Mesenchymal stem cell (in vitro differentiated cells and primary cell): Measurements from ENCODE around the gene PFKP.

ENCODE experiments used
- DNase-seq: peaks from one replicate; pipeline ENCODE4 v3.0.0-alpha.2; 2013
- H2AFZ ChIP-seq: one replicate; pipeline ENCODE4 v1.6.1; 2013; ENCODE audit warnings: low read depth, mild to moderate bottlenecking, control low read depth, inconsistent platforms, low read length, moderate library complexity
- H2AK5ac ChIP-seq: 2 replicates; pipeline ENCODE4 v1.6.1; 2013; ENCODE audit warnings: low read length, moderate library complexity, mild to moderate bottlenecking, inconsistent platforms; ENCODE audit not compliant: severe bottlenecking
- H2BK120ac ChIP-seq: one replicate; pipeline ENCODE4 v1.6.1; 2013; ENCODE audit warnings: low read depth, mild to moderate bottlenecking, inconsistent platforms, low read length, moderate library complexity
- H2BK12ac ChIP-seq, 2 experiments: one replicate each; pipeline ENCODE4 v1.6.1; 2013; ENCODE audit warnings: inconsistent platforms in 2 of 2, low read length in 2 of 2, mild to moderate bottlenecking in 2 of 2, moderate library complexity in 2 of 2, control low read depth in 1 of 2
- H2BK15ac ChIP-seq: one replicate; pipeline ENCODE4 v1.6.1; 2013; ENCODE audit warnings: mild to moderate bottlenecking, low read depth, inconsistent platforms; ENCODE audit not compliant: poor library complexity, severe bottlenecking
- H2BK5ac ChIP-seq: 2 replicates; pipeline ENCODE4 v1.6.1; 2013; ENCODE audit warnings: low read depth, mild to moderate bottlenecking, low read length, control low read depth, inconsistent platforms; ENCODE audit not compliant: poor library complexity, severe bottlenecking
- H3K14ac ChIP-seq, 2 experiments: one replicate each; pipeline ENCODE4 v1.6.1; 2013; ENCODE audit warnings: inconsistent platforms in 2 of 2, low read length in 2 of 2, control low read depth in 1 of 2, mild to moderate bottlenecking in 1 of 2, moderate library complexity in 1 of 2
- H3K18ac ChIP-seq, 2 experiments: one replicate each; pipeline ENCODE4 v1.6.1; 2013; ENCODE audit warnings: inconsistent platforms in 2 of 2, low read length in 2 of 2, control low read depth in 1 of 2, low read depth in 1 of 2, mild to moderate bottlenecking in 1 of 2
- H3K23ac ChIP-seq, 2 experiments: one replicate each; pipeline ENCODE4 v1.6.1; 2013; ENCODE audit warnings: inconsistent platforms in 2 of 2, low read length in 2 of 2, mild to moderate bottlenecking in 2 of 2, moderate library complexity in 2 of 2, control low read depth in 1 of 2
- H3K27ac ChIP-seq: 2 replicates; pipeline ENCODE4 v1.5.1; 2013; ENCODE audit warnings: mild to moderate bottlenecking, moderate library complexity, low read length, control low read depth, inconsistent platforms; ENCODE audit not compliant: poor library complexity, severe bottlenecking
- H3K27me3 ChIP-seq, 2 experiments: 2 replicates each; pipeline versions ENCODE4 v1.6.1 to v1.7.0; 2013; ENCODE audit warnings: low read length in 2 of 2, mild to moderate bottlenecking in 2 of 2, moderate library complexity in 2 of 2, control low read depth in 1 of 2, inconsistent platforms in 1 of 2; ENCODE audit not compliant: control insufficient read depth in 1 of 2, insufficient read depth in 1 of 2
- H3K36me3 ChIP-seq, 2 experiments: 2 replicates each; pipeline versions ENCODE4 v1.6.1 to v1.7.0; 2013; ENCODE audit warnings: low read length in 2 of 2, control low read depth in 1 of 2, inconsistent platforms in 1 of 2, low read depth in 1 of 2, mild to moderate bottlenecking in 1 of 2; ENCODE audit not compliant: insufficient read depth in 2 of 2, control insufficient read depth in 1 of 2
- H3K4ac ChIP-seq, 2 experiments: one replicate each; pipeline ENCODE4 v1.6.1; 2013; ENCODE audit warnings: inconsistent platforms in 2 of 2, low read length in 2 of 2, mild to moderate bottlenecking in 2 of 2, moderate library complexity in 2 of 2, control low read depth in 1 of 2, low read depth in 1 of 2
- H3K4me1 ChIP-seq: 2 replicates; pipeline ENCODE4 v1.6.1; 2013; ENCODE audit warnings: low read depth, low read length, control low read depth; ENCODE audit not compliant: control insufficient read depth, insufficient read depth
- H3K4me2 ChIP-seq: 2 replicates; pipeline ENCODE4 v1.6.1; 2013; ENCODE audit warnings: low read length, mild to moderate bottlenecking, inconsistent platforms; ENCODE audit not compliant: poor library complexity, severe bottlenecking
- H3K4me3 ChIP-seq, 2 experiments: 2 replicates each; pipeline versions ENCODE4 v1.5.1 to v1.7.0; 2013; ENCODE audit warnings: low read length in 2 of 2, mild to moderate bottlenecking in 2 of 2, control low read depth in 1 of 2, low read depth in 1 of 2; ENCODE audit not compliant: insufficient read depth in 1 of 2
- H3K79me1 ChIP-seq: replicated peaks from 2 replicates; pipeline ENCODE4 v1.6.1; 2013; ENCODE audit warnings: mild to moderate bottlenecking, control low read depth, low read length, inconsistent platforms; ENCODE audit not compliant: poor library complexity, severe bottlenecking
- H3K9ac ChIP-seq: 2 replicates; pipeline ENCODE4 v1.7.0; 2013; ENCODE audit warnings: mild to moderate bottlenecking, low read length, moderate library complexity
- H3K9me3 ChIP-seq: 2 replicates; pipeline ENCODE4 v1.7.0; 2013; ENCODE audit warnings: mild to moderate bottlenecking, low read length; ENCODE audit not compliant: control insufficient read depth
- H4K8ac ChIP-seq: one replicate; pipeline ENCODE4 v1.6.1; 2013; ENCODE audit warnings: inconsistent platforms, mild to moderate bottlenecking, low read length, moderate library complexity
- H4K91ac ChIP-seq: one replicate; pipeline ENCODE4 v1.6.1; 2013; ENCODE audit warnings: mild to moderate bottlenecking, low read length, inconsistent platforms
- WGBS: methylation state at CpG from one replicate; pipeline ENCODE4 v1.1.7; 2013; ENCODE audit warnings: mixed read lengths; 5-methylcytosine and 5-hydroxymethylcytosine counted together

The PFKP gene

DNA sequence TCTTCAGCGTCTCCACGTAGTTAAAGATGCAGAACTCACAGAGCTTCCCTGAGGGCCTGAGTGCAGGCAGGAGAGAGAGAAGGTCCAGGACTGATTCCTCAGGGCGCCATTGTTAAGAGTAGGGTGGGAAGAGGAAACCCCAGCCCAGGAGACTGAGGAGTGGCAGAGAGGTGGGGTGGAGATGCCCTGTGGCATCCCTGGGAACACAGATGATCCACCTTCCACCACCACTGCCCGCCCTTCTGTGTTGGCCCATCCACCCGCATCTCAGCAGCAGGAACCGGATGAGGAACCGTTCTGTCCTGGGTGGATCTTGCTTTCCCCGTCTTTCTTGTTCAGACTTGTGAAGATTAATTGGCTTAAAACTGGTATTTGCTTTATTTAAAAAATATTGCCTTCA is 48.3 kb downstream of the PFKP start:
- Histone ChIP-seq H2AFZ (no peak overlapping the region), H3K27ac (no peak overlapping the region), H3K36me3 (peaks cover 59 to 72% of the 10 kb centered on the region in 2 experiments), H3K23ac (no peak overlapping the region), H2AK5ac (no peak overlapping the region), H2BK5ac (no peak overlapping the region), H3K14ac (no peak overlapping the region), H3K4me2 (no peak overlapping the region), H3K4me3 (no peak overlapping the region), H3K79me1 (peaks cover 27% of the 10 kb centered on the region), H2BK12ac (no peak overlapping the region), H3K9ac (no peak overlapping the region), H2BK15ac (no peak overlapping the region), H3K9me3 (no peaks in the 10 kb centered on the region), H3K4me1 (peaks cover 19% of the 10 kb centered on the region), H3K4ac (no peak overlapping the region), H3K27me3 (no peaks in the 10 kb centered on the region), H4K91ac (no peak overlapping the region), H3K18ac (no peak overlapping the region), H2BK120ac (no peak overlapping the region), H4K8ac (no peak overlapping the region)
- DNase-seq: no peak
- WGBS: 95% methylated on average over 3 of the region's 8 CpGs

DNA sequence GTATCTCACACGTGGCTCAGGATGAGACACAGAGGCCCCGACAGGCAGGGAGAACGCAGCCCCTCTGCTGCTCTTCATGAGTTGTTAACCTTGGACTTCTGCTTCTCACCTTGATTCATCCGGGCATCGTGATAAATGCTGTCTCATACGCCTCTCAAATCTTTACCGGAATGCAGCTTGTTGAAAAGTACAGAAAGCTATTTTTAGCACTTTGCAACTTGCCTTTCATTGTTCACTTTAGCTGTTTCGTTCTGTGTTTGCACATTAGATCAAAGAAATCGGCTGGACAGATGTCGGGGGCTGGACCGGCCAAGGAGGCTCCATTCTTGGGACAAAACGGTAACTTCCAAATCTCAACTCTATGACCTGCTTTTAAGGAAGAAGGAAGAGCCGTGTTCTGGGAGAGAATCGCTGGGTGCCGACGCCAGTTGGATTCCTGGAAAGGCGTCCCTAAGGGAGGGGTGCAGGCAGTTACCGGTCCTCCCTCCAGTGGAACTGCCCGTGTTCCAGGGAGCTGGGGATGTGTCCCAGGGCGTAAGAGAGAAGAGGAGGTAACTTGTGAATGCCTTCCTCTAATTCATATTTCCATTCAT is 49.3 kb downstream of the PFKP start:
- H3K4me3 ChIP-seq: no peak overlapping the region
- H2AFZ ChIP-seq: no peak overlapping the region
- no peak overlapping the region for H4K8ac ChIP-seq
- H4K91ac ChIP-seq: no peak overlapping the region
- no peak overlapping the region for H2AK5ac ChIP-seq
- H3K4ac ChIP-seq: no peak overlapping the region
- no peak overlapping the region for H2BK15ac ChIP-seq
- 98% methylated on average over 18 of the region's 20 CpGs for WGBS
- H3K9ac ChIP-seq: no peak overlapping the region
- peaks cover 12% of the 10 kb centered on the region for H3K4me1 ChIP-seq
- no peaks in the 10 kb centered on the region for H3K27me3 ChIP-seq
- H2BK5ac ChIP-seq: no peak overlapping the region
- H3K27ac ChIP-seq: no peak overlapping the region
- H3K4me2 ChIP-seq: no peak overlapping the region
- H3K18ac ChIP-seq: no peak overlapping the region
- peaks cover 30% of the 10 kb centered on the region for H3K79me1 ChIP-seq
- H3K9me3 ChIP-seq: no peaks in the 10 kb centered on the region
- H3K36me3 ChIP-seq: peaks cover 59 to 71% of the 10 kb centered on the region in 2 experiments
- H2BK12ac ChIP-seq: no peak overlapping the region
- no peak overlapping the region for H3K14ac ChIP-seq
- H3K23ac ChIP-seq: no peak overlapping the region
- DNase-seq: no peak
- H2BK120ac ChIP-seq: no peak overlapping the region

DNA sequence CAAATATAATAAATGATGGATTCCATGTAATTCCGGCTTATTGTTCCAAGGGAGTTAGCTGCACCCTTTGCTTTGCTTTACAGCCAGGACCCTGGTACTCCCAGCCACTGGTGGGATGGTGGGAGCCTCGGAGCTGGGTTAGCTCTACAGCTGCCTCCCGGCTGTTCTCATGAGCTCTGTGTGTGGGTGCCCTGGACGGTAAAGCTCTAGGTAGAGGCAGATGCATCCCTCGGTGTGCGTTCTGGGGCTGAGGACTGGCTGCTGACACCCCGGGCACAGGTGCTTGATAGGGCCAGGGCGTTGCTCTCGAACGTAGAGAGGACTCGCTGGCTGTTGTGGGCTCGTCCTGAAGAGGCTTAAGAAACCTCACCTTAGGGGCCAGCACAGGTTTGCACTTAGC is 50.1 kb downstream of the PFKP start:
- Histone ChIP-seq H3K4me3 (no peak overlapping the region), H3K4ac (no peak overlapping the region), H2BK120ac (no peak overlapping the region), H3K27me3 (no peaks in the 10 kb centered on the region), H3K36me3 (peaks cover 58 to 74% of the 10 kb centered on the region in 2 experiments), H3K79me1 (peaks cover 30% of the 10 kb centered on the region), H3K18ac (no peak overlapping the region), H3K4me2 (no peak overlapping the region), H2BK15ac (no peak overlapping the region), H3K4me1 (peaks cover 5% of the 10 kb centered on the region), H3K23ac (no peak overlapping the region), H2AK5ac (no peak overlapping the region), H2AFZ (no peak overlapping the region), H3K14ac (no peak overlapping the region), H4K8ac (no peak overlapping the region), H2BK5ac (no peak overlapping the region), H3K27ac (no peak overlapping the region), H3K9me3 (no peaks in the 10 kb centered on the region), H4K91ac (no peak overlapping the region), H2BK12ac (no peak overlapping the region), H3K9ac (no peak overlapping the region)
- WGBS: 96% methylated on average over 12 of the region's 12 CpGs
- DNase-seq: no peak

DNA sequence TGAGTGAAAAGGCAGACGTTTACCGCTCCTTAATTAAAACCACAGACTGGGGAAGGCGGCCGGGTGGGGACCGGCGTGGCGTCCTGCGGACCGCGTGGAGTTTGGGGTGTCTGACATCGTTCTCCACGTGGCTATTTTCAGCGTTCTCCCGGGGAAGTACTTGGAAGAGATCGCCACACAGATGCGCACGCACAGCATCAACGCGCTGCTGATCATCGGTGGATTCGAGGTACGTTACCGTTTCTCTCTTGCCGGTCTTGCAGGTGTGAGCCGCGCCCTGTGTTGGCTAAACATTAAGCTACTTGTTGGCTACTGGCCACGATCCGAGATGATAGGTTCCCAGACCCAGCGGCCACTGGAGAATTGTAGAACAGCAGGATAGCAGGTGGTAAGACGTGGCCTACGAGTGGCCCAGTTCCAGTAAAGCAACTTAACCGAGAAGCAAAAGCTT is 51.3 kb downstream of the PFKP start:
- Histone ChIP-seq H3K4me1 (no peaks in the 10 kb centered on the region), H2BK120ac (no peak overlapping the region), H3K79me1 (peaks cover 26% of the 10 kb centered on the region), H3K27ac (no peak overlapping the region), H3K18ac (no peak overlapping the region), H2BK12ac (no peak overlapping the region), H4K91ac (no peak overlapping the region), H3K36me3 (peaks cover 57 to 74% of the 10 kb centered on the region in 2 experiments), H3K9ac (no peak overlapping the region), H3K4me3 (no peak overlapping the region), H3K9me3 (no peaks in the 10 kb centered on the region), H2AK5ac (no peak overlapping the region), H2BK15ac (no peak overlapping the region), H2BK5ac (no peak overlapping the region), H3K4ac (no peak overlapping the region), H3K23ac (no peak overlapping the region), H3K4me2 (no peak overlapping the region), H3K27me3 (no peaks in the 10 kb centered on the region), H3K14ac (no peak overlapping the region), H2AFZ (no peak overlapping the region), H4K8ac (no peak overlapping the region)
- DNase-seq: no peak
- 98% methylated on average over 30 of the region's 32 CpGs for WGBS
